HTR-8/SVneo (cell line): ENCODE data around the gene LELP1.
"Not testable (repeated sequence)": the region's sequence is repeated elsewhere in the genome, so short reads cannot be mapped to it uniquely, and the experiment has no call there.

Experiments used
- DNase-seq: peaks from one replicate; pipeline ENCODE4 v3.0.0; 2011; ENCODE audit warnings: low spot score, mixed read lengths; ENCODE audit not compliant: insufficient read length
- FAIRE-seq: peaks from 2 replicates; lab custom pipeline; 2011; peaks lifted over from hg19 to GRCh38; lab: Jason Lieb, UNC

Gene LELP1

GRCh38 chr1:153227810-153228209 lies 24.6 kb downstream of the LELP1 start:
- DNase-seq: no peak
- no peak for FAIRE-seq

- DNase-seq (no peak), FAIRE-seq (no peak)
These were observed 25.3 kb downstream of the LELP1 start for GRCh38 chr1:153228491-153228890.

GRCh38 chr1:153229076-153229829 lies 26.0 kb downstream of the LELP1 start:
- FAIRE-seq, DNase-seq: not testable (repeated sequence)

- FAIRE-seq (no peak), DNase-seq (no peak)
These were observed 28.1 kb downstream of the LELP1 start for GRCh38 chr1:153231363-153231762.

- no peak for FAIRE-seq
These were observed 28.6 kb downstream of the LELP1 start for GRCh38 chr1:153231785-153232184.

GRCh38 chr1:153232553-153232952 lies 29.3 kb downstream of the LELP1 start:
- no peak for FAIRE-seq
- DNase-seq: no peak

More at GRCh38 chr1:153231785-153232184, 28.6 kb downstream of the LELP1 start:
- DNase-seq: no peak

- FAIRE-seq (no peak), DNase-seq (no peak)
These were observed 30.2 kb downstream of the LELP1 start for GRCh38 chr1:153233448-153233847.

- FAIRE-seq (no peak), DNase-seq (no peak)
These were observed 35.3 kb downstream of the LELP1 start for GRCh38 chr1:153238527-153238926.

- FAIRE-seq: no peak
- no peak for DNase-seq
These were observed 38.9 kb downstream of the LELP1 start for GRCh38 chr1:153242160-153242559.

- FAIRE-seq: no peak
- DNase-seq: no peak
These were observed 42.2 kb downstream of the LELP1 start for GRCh38 chr1:153245466-153245865.

GRCh38 chr1:153246018-153246417 lies 42.8 kb downstream of the LELP1 start:
- DNase-seq: no peak
- FAIRE-seq: no peak

- FAIRE-seq (no peak), DNase-seq (no peak)
These were observed 43.6 kb downstream of the LELP1 start for GRCh38 chr1:153246825-153247224.

GRCh38 chr1:153248176-153248879 lies 45.1 kb downstream of the LELP1 start:
- FAIRE-seq: no peak
- DNase-seq: no peak

GRCh38 chr1:153250166-153250565 lies 46.9 kb downstream of the LELP1 start:
- DNase-seq (no peak), FAIRE-seq (no peak)

- DNase-seq (no peak), FAIRE-seq (no peak)
These were observed 47.9 kb downstream of the LELP1 start for GRCh38 chr1:153251087-153251486.

- DNase-seq (no peak), FAIRE-seq (no peak)
These were observed 48.3 kb downstream of the LELP1 start for GRCh38 chr1:153251562-153251961.

- FAIRE-seq (no peak), DNase-seq (no peak)
These were observed 48.8 kb downstream of the LELP1 start for GRCh38 chr1:153251988-153252387.

GRCh38 chr1:153253076-153253475 lies 49.8 kb downstream of the LELP1 start:
- DNase-seq: no peak
- no peak for FAIRE-seq

GRCh38 chr1:153253693-153254092 lies 50.5 kb downstream of the LELP1 start:
- DNase-seq (no peak), FAIRE-seq (no peak)
